Stimulated activated memory B cell treated with anti-CD40 and anti-IgM and Interleukin-4, amounts not matched to agents 10 μg/mL and 1 μg/mL and 100 μg/mL, for 72 hours (primary cell): ENCODE data around the gene SPDYE4.
A peak's percentile ranks its signal among the peaks of the same experiment; 100 is the strongest.

Experiments
- ATAC-seq: fragments of 150-1000 bp; cut with Tn5 transposase; 2 replicates; pipeline ENCODE4 v1.10.0; 2021
- H3K27ac Mint-ChIP-seq: one replicate; pipeline ENCODE4 v1.8.0; 2022; ENCODE audit warnings: mild to moderate bottlenecking, mixed read lengths
- H3K27me3 Mint-ChIP-seq: one replicate; pipeline ENCODE4 v1.8.0; 2022; ENCODE audit warnings: mixed read lengths
- H3K36me3 Mint-ChIP-seq: one replicate; pipeline ENCODE4 v1.8.0; 2022; ENCODE audit warnings: mixed read lengths
- H3K4me1 Mint-ChIP-seq: one replicate; pipeline ENCODE4 v1.8.0; 2022; ENCODE audit warnings: mixed read lengths
- H3K4me3 Mint-ChIP-seq: one replicate; pipeline ENCODE4 v1.8.0; 2022; ENCODE audit warnings: mild to moderate bottlenecking, moderate library complexity, mixed read lengths
- H3K9me3 Mint-ChIP-seq: one replicate; pipeline ENCODE4 v1.8.0; 2022; ENCODE audit warnings: mixed read lengths

Gene SPDYE4

DNA sequence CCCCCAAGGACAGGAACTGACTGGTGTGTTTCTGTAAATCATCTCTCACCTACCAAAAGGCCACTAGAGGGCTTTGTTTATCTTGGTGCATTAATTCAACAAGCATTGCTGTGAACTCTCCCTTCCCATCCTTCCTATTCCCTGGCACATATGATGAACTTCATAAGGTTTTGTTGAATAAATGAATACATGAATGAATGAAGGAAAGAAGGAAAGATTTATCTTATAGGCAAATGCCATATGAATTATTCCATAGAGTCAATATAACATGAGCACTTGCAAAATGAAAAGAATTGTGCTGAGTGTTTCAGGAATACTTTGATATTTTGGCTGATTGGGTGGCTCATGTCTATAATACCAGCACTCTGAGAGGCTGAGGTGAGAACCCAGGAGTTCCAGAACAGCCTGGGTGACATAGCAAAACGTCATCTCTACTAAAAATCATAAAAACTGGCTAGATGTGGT is 4.3 kb downstream of the SPDYE4 start:
- no peaks in the 10 kb centered on the region for H3K4me1 Mint-ChIP-seq
- H3K4me3 Mint-ChIP-seq = no peak overlapping the region
- no peak overlapping the region for H3K27ac Mint-ChIP-seq
- peaks cover 46% of the 10 kb centered on the region for H3K27me3 Mint-ChIP-seq
- no peaks in the 10 kb centered on the region for H3K9me3 Mint-ChIP-seq
- no peak for ATAC-seq
- no peaks in the 10 kb centered on the region for H3K36me3 Mint-ChIP-seq

DNA sequence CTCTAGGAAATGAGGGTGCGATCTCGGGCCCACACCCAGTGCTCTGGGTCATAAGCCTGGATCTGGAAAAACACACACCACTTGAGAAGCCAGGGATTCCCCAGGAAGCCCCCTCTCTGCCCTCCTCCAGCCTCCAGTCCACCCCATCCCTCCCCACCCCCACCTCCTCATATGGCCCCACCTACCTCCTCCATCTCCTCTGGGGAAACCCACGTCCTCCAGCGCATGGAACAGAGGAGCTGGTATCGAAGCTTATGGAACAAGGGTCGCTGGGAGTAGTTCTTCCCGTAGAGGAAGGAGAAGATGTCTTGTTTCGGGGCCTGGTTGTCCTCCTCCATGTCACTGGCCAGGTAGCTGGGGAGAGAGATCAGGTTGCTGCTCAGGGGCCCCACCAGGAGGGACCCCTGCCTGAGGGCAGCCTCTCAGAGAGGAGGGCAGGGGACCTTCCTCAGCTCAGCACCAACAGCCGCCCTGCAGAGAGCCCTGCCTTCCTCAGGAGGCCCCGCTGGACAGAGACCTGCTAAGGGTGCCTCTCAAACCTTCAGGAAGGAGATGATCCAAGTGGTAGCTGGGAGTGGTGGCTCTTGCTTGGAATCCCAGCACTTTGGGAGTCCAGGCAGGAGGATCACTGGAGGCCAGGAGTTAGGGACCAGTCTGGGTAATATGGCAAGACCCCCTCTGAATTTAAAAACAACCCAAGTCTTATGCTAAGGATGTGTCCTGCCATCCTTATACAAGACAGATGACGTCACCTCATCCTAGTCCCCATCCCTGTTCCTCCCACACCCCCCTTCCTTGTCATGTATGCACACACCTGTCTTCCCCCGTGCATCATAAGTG is 5.0 kb downstream of the SPDYE4 start:
- Mint-ChIP-seq H3K36me3 (no peaks in the 10 kb centered on the region), H3K9me3 (no peaks in the 10 kb centered on the region), H3K4me1 (no peaks in the 10 kb centered on the region), H3K27ac (no peak overlapping the region), H3K4me3 (no peak overlapping the region), H3K27me3 (peaks cover 43% of the 10 kb centered on the region)
- no peak for ATAC-seq

DNA sequence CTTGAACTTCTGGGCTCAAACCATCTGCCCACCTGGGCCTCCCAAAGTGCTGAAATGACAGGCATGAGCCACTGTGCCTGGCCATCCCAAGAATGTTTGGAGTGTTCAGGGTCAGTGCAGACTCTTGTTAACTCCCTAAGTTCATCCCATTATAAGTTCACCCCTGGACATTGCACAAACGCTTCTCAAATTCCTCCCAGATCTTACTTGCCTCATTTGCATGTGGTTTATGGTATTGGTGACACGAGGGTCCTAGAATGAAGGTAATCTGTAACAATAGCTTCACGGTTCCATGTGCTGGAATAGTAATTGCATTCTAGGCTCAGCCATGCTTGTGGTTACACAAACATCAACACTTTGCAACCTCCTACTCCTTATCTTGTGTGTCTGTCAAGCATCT is 8.7 kb downstream of the SPDYE4 start:
- ATAC-seq = no peak
- peaks cover 8% of the 10 kb centered on the region for H3K27me3 Mint-ChIP-seq
- H3K4me1 Mint-ChIP-seq = peaks cover 15% of the 10 kb centered on the region
- no peaks in the 10 kb centered on the region for H3K9me3 Mint-ChIP-seq
- H3K4me3 Mint-ChIP-seq = no peak overlapping the region
- H3K36me3 Mint-ChIP-seq = no peaks in the 10 kb centered on the region
- H3K27ac Mint-ChIP-seq = no peak overlapping the region

DNA sequence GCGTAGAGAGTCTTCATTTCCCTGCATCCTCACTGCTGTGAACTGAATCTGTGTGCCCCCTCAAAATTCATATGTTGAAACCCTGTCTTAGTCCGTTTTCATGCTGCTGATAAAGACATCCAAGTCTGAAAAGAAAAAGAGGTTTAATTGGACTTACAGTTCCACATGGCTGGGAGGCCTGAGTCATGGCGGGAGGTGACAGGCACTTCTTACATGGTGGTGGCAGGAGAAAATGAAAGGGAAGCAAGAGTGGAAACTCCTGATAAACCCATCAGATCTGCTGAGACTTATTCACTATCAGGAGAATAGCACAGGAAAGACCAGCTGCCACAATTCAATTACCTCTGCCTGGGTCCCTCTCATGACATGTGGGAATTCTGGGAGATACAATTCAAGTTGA is 10.6 kb downstream of the SPDYE4 start:
- H3K27me3 Mint-ChIP-seq = no peaks in the 10 kb centered on the region
- peaks cover 22% of the 10 kb centered on the region for H3K4me1 Mint-ChIP-seq
- H3K4me3 Mint-ChIP-seq = no peak overlapping the region
- no peak overlapping the region for H3K27ac Mint-ChIP-seq
- ATAC-seq = no peak
- H3K36me3 Mint-ChIP-seq = no peaks in the 10 kb centered on the region
- no peaks in the 10 kb centered on the region for H3K9me3 Mint-ChIP-seq

DNA sequence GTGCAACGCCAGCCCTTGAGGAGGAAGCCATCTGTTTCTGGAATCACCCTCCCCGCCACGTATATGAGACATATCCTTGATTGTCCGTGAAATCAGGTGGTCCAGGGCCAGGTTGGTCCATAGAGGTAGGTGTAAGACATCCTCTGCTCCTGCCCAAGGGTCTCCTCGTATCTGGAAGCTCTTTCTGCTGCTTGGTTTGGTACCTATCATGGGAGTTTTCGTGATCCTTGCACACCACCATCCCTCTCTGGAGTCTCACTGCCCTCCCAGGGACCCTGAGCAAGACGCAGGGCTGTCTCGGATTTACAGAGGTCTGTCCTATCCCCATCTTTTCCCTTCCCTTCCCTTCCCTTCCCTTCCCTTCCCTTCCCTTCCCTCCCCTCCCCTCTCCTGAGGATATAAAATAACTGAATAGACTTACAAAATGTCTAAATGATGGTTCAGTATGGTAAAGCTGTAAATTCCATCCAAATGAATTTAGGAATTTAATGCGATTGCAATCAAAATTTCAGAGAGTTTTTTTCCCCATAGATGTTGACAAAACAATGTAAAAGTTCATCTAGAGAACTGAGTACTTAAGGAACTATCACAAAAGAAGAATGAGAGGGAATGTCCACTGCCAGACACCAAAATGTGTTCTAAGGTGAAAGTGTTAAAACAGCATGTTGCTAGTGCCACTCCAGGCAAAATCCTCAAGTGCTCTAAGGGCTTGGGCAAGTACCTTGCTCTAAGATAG is 11.7 kb downstream of the SPDYE4 start:
- no peaks in the 10 kb centered on the region for H3K36me3 Mint-ChIP-seq
- H3K9me3 Mint-ChIP-seq = no peaks in the 10 kb centered on the region
- H3K4me3 Mint-ChIP-seq = peak overlapping the region; percentile 85
- peaks cover 22% of the 10 kb centered on the region for H3K4me1 Mint-ChIP-seq
- H3K27me3 Mint-ChIP-seq = no peaks in the 10 kb centered on the region
- peak overlapping the region; percentile 84 for H3K27ac Mint-ChIP-seq
- peak; percentile 15 for ATAC-seq

DNA sequence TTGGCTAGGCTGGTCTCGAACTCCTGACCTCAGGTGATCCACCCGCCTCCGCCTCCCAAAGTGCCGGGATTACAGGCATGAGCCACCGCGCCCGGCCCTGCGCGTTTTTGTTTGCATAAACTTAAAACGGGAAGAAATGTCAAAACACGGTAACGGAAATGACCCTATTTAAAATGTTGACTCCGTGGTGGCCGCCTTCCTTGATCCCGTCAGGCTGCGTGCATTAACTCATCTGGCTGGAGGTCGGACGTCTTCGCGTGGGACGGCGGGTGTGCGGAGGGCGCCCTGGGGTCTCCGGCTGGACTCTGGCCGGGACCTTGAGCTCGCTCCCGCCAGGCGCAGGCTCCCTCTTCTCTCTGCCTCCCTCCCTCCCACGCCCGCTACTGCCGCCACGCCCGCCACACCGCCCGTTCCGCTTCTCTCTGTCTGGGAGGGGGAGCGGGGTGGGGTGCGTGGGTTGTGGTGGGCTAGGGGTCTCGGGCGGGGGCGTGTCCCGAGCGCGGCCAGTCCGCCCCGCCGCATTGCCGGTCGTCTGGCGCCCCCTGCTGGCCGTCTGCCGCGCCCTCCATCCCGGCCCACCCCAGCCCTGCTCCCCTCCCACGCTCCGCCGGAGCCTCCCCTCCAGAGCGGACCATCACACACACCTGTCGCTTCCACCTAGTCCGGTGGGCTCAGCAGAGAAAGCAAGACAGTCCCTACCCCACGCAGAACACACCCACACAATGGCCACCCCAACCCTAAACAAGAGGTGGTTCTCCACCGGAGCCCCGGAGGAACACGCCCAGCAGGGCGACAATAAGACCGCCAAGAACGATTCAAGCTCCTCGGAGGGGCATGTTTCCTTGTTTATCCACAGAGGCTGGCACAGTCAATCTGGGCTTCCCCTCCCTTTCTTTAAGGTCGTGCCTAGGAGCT is 12.5 kb downstream of the SPDYE4 start:
- Mint-ChIP-seq H3K9me3 (no peaks in the 10 kb centered on the region), H3K4me1 (peaks cover 25% of the 10 kb centered on the region), H3K4me3 (peak overlapping the region; percentile 85), H3K36me3 (no peaks in the 10 kb centered on the region), H3K27me3 (no peaks in the 10 kb centered on the region), H3K27ac (peak overlapping the region; percentile 84)
- ATAC-seq = peak; percentile 87

DNA sequence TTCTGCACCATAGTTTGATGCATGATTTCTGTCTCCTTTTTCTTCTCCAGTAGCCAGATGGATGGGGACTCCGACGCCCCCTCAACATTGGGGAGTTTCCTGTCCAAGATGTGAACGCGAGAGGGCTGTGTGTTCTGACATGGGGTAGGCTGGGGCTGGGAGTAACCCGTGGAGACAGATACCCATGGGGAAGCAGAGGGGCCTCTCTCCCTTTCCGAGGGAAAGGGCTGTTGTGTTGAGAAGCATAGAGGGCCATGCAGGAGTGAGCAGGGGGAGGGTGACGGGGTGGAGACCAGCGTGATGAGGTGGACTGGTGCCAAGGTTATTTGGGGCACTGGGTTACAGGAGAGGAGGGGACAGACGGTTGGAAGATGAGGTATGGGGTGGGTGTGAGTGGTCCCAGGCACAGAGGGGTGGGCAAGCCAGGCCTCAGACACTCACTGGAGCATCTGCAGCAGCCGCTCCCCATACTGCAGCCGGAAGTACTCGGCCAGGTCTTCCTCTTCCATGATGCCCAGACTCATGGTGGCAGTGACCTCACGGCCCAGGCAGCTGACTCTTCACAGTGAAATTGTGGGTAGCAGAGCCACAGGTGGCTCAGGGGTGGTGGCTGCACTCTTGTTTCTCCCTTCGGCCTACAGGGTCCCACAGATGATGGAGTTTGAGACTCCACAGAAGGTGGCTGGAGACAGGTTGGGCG is 14.1 kb downstream of the SPDYE4 start:
- peaks cover 37% of the 10 kb centered on the region for H3K4me1 Mint-ChIP-seq
- no peak for ATAC-seq
- H3K27ac Mint-ChIP-seq = peak overlapping the region; percentile 84
- H3K4me3 Mint-ChIP-seq = peak overlapping the region; percentile 85
- H3K9me3 Mint-ChIP-seq = no peaks in the 10 kb centered on the region
- H3K27me3 Mint-ChIP-seq = no peaks in the 10 kb centered on the region
- no peaks in the 10 kb centered on the region for H3K36me3 Mint-ChIP-seq

DNA sequence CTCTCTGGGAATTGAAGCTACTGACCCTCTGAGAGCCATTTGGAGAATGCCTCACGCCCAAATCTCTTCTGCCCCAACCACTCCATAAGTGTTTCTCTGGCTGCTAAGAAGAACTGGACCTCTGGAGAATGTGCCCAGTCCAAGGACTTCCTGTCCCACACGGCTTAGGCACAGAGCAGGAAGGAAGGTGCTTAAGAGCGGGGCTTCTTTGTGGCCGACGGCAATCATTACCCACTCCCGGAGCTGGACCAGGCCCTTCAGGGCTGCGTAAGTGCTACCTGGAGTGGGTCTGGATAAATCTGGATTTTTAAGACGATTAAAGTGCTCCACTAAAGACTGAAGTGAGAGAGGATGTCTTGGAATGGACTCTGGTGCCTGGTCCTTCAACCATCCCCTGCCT is 15.5 kb downstream of the SPDYE4 start:
- no peak overlapping the region for H3K4me3 Mint-ChIP-seq
- no peak overlapping the region for H3K27ac Mint-ChIP-seq
- no peak for ATAC-seq
- H3K9me3 Mint-ChIP-seq = no peaks in the 10 kb centered on the region
- H3K36me3 Mint-ChIP-seq = no peaks in the 10 kb centered on the region
- peaks cover 37% of the 10 kb centered on the region for H3K4me1 Mint-ChIP-seq
- no peaks in the 10 kb centered on the region for H3K27me3 Mint-ChIP-seq

DNA sequence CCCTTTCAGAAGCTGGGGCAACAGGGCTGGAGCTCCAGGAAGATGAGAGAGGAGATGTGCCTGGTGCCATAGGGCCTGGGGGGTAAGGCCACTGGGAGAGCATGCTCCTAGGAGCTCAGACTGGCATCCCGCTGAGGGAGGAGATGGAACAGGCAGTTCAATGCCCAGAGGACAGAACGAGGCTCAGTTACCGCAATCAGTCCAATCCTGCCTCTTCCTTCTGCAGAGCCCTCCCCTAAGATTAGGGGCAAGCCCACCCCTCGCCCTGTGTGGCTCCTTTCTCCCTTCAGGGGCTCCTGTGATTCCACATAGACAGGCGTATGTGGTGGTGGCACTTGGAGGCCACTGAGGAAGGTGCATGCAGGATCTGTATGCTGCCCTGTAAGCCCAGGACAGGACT is 16.1 kb downstream of the SPDYE4 start:
- Mint-ChIP-seq H3K4me1 (peaks cover 37% of the 10 kb centered on the region), H3K4me3 (no peak overlapping the region), H3K27me3 (no peaks in the 10 kb centered on the region), H3K9me3 (no peaks in the 10 kb centered on the region), H3K27ac (no peak overlapping the region), H3K36me3 (no peaks in the 10 kb centered on the region)
- no peak for ATAC-seq

DNA sequence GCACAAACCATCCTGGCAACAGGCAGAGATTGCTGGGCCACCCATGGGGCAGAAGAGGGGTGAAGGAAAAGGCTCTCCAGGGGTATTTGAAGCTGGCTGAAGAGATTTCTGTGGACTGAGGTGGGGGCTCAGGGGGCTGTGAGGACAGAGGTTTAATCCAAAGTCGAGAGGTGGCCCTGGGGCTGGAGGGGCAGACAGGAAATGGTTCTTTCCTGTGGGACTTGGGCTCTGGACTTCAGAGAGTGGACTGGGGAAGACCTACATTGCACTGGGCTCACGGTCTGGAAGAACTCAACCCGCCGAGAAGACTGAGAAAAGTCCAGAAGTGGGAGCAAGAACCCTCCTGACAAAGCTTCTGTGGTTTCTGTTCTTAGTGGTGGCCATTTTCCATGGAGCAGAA is 16.6 kb downstream of the SPDYE4 start:
- peaks cover 4% of the 10 kb centered on the region for H3K27me3 Mint-ChIP-seq
- H3K4me3 Mint-ChIP-seq = no peak overlapping the region
- no peaks in the 10 kb centered on the region for H3K9me3 Mint-ChIP-seq
- no peak for ATAC-seq
- no peaks in the 10 kb centered on the region for H3K36me3 Mint-ChIP-seq
- H3K27ac Mint-ChIP-seq = no peak overlapping the region
- H3K4me1 Mint-ChIP-seq = peaks cover 37% of the 10 kb centered on the region

DNA sequence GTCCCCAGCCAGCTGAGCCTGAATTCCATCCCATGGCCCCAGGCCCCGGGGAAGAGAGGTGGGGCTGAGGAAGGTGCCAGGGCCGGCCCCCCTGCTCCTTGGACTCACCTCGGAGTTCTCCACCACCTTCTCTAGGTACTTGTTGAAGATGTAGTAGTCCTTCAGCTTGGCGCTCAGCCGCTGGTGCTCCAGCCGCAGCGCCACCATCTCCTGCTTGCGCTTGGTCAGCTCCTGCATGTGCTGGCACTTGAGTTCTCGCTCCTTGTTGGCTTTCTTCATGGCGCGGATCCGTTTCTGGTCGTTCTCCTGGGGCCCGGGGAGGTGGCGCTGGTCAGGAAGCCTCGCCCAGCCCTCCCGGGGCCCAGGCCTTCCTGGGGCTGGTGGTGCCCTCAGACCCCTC is 17.0 kb downstream of the SPDYE4 start:
- H3K9me3 Mint-ChIP-seq = no peaks in the 10 kb centered on the region
- H3K36me3 Mint-ChIP-seq = no peaks in the 10 kb centered on the region
- no peak overlapping the region for H3K4me3 Mint-ChIP-seq
- peaks cover 35% of the 10 kb centered on the region for H3K4me1 Mint-ChIP-seq
- H3K27ac Mint-ChIP-seq = no peak overlapping the region
- H3K27me3 Mint-ChIP-seq = peaks cover 8% of the 10 kb centered on the region
- no peak for ATAC-seq

DNA sequence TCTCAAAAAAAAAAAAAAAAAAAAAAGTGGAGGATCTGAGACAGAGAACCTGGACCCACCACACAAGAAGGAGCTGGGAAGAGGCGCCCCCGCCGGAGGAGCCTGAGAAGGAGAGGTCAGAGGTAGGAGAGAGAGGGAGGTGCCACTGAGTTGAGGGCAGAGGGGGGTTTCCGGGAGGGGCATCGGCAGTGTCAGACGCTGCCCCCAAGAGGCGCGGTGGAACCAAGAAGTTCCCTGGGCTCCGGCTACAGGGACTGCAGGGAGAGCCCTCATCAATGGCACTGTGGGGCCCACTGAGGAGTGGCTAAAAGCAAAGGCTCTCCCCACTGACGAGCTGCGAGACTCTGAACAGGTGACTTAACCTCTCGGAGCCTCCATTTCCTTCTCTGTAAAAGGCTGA is 17.9 kb downstream of the SPDYE4 start:
- Mint-ChIP-seq H3K4me1 (peaks cover 26% of the 10 kb centered on the region), H3K9me3 (no peaks in the 10 kb centered on the region), H3K36me3 (no peaks in the 10 kb centered on the region), H3K27me3 (peaks cover 11% of the 10 kb centered on the region), H3K4me3 (peak overlapping the region; percentile 86), H3K27ac (peak overlapping the region; percentile 94)
- ATAC-seq = peak; percentile 44

DNA sequence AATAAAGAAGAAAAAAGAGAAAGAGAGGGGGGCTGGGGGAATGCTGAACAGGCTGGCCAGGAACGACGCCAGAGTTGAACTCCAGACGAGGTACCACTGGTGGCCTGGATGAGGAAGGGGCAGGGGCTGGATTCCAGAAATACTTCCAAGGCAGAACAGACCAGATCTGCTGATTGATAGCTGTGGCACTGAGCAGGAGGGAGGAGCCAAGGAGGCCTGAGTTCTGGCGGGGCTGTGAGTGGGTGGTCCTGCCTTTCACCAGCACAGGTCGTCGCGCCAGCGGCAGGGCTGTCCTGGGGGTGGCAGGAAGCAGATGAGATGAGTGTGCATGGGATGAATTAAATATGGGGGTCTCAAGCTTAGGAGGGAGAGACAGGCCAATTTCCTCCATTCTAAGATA is 19.2 kb downstream of the SPDYE4 start:
- no peak for ATAC-seq
- H3K9me3 Mint-ChIP-seq = no peaks in the 10 kb centered on the region
- peaks cover 18% of the 10 kb centered on the region for H3K4me1 Mint-ChIP-seq
- H3K4me3 Mint-ChIP-seq = peak overlapping the region; percentile 16
- no peaks in the 10 kb centered on the region for H3K36me3 Mint-ChIP-seq
- no peak overlapping the region for H3K27ac Mint-ChIP-seq
- H3K27me3 Mint-ChIP-seq = peaks cover 11% of the 10 kb centered on the region

DNA sequence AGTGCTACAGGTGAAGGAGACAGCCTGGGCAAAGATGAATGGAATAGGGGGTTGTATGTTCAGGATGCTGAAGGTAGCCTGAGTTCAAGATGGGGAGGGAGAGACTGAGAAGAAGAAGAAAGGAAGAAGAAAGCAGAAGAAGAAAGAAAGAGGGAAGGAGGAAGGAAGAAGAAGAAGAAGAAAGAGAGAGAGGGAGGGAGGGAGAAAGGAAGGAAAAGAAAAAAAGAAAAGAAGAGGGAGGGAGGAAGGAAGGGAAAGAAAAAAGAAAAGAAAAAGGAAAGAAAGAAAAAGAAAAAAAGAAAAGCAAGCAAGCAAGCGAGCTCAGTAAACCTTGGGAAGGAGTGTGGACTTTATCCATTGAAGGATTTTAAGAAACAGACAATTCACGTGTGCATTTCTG is 21.6 kb downstream of the SPDYE4 start:
- Mint-ChIP-seq H3K27ac (no peak overlapping the region), H3K9me3 (no peaks in the 10 kb centered on the region), H3K4me3 (no peak overlapping the region), H3K4me1 (peaks cover 16% of the 10 kb centered on the region), H3K36me3 (no peaks in the 10 kb centered on the region), H3K27me3 (peaks cover 11% of the 10 kb centered on the region)
- no peak for ATAC-seq

DNA sequence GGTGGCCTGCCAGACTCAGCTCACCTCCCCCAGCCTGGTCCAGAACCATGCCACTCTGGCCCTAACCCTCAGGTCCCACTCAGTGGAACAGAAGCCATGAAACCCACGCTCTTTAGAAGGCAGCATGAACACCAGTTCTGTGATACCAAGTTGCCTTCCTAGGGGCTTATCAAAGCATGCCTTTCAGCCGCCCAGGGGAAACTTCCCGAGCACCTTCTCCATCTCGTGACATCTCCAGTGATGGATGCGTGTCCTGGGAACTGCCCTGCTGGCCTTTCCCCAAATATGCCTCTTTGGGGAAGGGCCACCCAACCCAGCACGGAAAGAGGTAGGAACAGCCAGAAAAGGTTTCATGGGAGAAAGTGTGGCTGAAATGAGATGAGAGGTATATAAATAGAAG is 22.0 kb downstream of the SPDYE4 start:
- H3K27ac Mint-ChIP-seq = no peak overlapping the region
- H3K9me3 Mint-ChIP-seq = no peaks in the 10 kb centered on the region
- ATAC-seq = no peak
- peaks cover 11% of the 10 kb centered on the region for H3K27me3 Mint-ChIP-seq
- H3K4me1 Mint-ChIP-seq = peaks cover 16% of the 10 kb centered on the region
- no peak overlapping the region for H3K4me3 Mint-ChIP-seq
- no peaks in the 10 kb centered on the region for H3K36me3 Mint-ChIP-seq
